HG03095 (cell line): Measurements from ENCODE around the gene TLL2.

Experiments
- ATAC-seq: cut with Tn5 transposase; IDR thresholded peaks from one replicate; pipeline ENCODE4 v1.9.1; 2021; ENCODE audit warnings: moderate library complexity; ENCODE audit not compliant: unreplicated experiment

TLL2 gene

DNA sequence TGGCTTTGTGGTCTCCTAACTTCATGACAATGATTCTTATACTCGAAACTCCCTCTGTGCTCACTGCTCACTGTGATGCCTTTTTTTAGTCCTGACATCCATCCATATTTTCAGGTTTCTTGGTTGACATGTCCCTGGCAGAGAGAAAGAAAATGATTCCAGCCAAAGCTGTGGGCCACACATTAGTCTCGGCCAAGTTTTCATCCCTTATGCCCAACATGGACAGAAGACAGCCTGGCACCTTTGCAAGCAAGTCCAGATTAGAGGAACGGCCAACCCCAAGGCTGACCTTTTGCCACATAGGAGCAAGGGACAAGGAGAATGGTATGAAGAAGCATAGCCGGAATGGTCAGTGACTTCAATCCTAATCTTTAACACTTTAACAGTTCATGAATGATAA, 146.3 kb downstream of the TLL2 start:
- ATAC-seq = no peak

DNA sequence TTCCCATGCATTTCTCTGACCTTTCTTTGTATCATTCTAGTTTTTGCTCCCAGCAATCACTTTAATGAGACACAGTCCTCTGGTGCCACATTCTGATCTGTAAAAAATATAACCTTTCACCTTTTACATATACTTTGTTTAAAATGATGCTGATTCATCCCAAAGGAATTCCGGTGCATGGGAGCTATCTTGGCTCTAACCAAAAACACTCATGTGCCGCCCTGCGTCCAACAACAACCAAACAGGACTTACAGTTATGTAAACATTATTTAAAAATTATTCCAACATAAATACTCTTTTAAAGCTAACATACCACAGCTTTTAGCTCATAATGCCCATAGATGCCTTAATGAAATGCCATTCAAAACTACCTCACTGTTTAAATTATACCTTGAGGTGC, 147.2 kb downstream of the TLL2 start:
- ATAC-seq = no peak

- no peak for ATAC-seq
Measured at GRCh38 chr10:96365571-96365970, 148.2 kb downstream of the TLL2 start.

DNA sequence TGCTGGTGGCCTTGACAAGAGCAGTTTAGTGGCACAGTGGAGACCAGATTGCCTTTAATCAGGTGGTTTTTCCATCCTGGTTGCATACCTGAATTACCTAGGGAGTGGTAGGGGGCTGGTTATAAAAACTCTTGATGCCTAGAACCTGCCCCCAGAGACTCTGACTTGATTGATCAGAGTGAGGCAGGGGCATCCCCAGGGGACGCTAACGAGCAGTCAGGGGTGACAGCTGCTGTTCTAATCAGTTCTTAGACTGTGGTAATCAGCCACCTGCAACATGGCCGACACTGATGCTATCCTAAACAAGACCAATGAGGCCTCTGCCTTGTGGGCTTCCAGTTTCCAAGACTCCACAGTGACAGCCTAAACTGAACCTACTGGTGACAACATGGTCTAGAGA, 153.0 kb downstream of the TLL2 start:
- ATAC-seq = no peak

DNA sequence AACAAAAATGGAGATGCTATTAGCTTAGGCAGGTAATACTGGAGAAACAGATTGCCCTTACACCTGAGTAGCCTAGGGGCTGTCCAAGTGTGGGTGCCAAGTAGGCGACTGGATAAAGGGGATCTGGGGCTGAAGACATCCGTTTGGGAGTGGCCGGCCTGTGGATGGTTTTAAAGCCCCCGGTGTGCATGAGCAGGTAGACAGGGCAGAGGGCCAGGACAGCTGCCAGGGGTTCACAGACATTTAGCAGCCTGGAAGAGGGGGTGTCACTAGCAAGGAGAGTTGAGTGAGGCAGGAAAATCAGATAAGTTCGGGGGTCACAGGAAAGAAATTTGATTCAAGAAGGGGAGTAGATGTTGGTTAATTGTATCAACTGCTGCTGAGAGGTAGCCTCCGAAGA, 153.4 kb downstream of the TLL2 start:
- ATAC-seq = no peak

DNA sequence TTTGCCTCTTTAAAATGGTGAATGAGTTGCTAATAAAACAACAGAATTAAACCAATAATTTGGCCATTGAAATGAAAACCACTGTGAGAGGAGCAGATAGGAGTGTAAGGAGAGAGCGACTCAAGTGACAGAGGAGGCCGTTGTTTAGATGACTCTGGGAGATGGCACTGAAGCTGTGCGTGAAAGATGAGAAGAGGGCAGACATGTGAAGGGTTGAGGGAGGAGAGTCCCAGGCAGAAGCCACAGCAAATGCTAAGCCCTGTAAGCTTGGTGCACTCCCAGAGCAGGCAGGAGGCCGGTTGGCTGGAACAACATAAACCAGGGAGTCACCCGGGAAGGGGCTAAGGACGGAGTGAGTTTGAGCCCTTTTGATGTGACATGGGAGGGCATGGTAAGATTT, 154.1 kb downstream of the TLL2 start:
- ATAC-seq = no peak

- no peak for ATAC-seq
Measured at GRCh38 chr10:96358851-96359540, 154.7 kb downstream of the TLL2 start, which contains the start of gene OPALIN. Gene OPALIN, minus strand, starts transcription at chr10:96359002. Its CDS starts 106 bp downstream, at chr10:96358896.

- ATAC-seq = no peak
Measured at GRCh38 chr10:96357038-96357620, 156.6 kb downstream of the TLL2 start.

DNA sequence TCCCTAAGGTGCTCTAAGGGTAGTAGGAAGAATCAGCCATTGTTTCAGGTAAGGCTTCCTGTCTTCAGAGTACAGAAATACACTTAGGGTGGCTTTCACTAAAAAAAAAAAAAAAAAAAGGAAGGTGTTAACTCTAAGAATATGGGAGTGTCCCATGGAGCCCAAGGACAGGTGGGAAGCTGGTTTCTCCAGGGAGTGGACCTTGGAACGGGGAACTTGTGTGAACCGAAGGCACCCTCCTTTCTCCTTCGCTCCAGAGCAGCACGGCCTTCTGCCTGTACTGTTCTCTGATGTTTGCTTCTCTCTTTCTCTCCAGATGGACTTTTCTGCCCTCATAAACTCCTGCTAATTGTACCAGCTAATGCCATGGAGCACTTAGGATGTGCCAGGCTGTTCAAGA, 161.1 kb downstream of the TLL2 start:
- no peak for ATAC-seq

DNA sequence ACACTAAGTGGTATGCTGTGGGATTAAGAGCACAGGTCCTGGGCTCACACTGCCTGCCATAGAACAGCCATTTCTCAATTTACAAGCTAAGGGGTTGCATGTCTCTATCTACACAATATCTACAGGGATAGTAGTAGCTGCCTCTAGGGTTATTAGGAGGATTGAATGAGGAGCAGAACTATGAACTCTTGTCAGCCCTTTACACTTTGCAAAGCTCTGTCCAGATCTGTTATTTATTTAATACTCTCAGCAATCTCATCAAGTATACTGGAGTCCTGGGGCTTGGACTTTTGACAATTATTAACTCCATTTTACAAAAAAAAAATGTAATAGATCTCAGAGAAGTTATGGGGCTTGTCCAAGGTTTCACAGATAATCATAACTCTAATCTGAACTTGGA, 161.7 kb downstream of the TLL2 start:
- ATAC-seq = no peak

DNA sequence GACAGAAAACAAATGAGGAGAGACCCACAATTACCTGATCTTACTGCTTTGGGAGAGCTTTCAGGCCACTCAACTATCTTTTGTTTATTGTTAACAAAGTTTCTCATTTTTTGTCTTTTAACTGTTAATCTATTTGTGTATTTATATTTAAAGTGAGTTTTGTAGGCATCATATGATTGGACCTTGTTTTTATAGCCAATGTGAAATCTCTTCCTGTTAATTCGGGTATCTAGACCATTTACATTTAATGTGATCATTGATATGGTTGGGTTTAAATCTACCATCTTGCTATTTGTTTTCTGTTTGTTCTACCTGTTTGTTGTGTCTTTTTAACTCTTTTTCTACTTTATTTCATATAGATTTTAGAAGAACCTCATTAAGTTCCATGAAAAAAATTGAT, 167.4 kb downstream of the TLL2 start:
- no peak for ATAC-seq

- ATAC-seq = no peak
Measured at GRCh38 chr10:96345222-96345621, 168.5 kb downstream of the TLL2 start.

DNA sequence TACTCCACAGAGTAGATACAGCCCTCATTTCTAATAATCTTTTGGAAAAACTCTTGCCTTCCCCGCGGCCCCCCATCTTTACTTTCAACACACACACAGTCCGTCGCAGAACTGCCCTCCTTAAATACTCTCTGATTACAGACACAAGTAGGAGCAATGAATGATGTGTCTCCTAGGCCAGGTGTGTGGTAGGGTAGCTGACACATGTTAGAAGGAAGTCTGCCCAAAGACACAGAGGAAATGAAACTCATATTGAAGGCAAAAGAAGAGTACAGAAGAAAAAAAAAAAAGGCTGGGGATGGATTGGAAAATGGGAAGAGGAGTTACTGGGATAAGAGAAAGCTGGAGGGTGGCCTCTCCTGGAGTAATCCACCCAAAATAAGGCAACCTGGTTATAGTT, 169.5 kb downstream of the TLL2 start:
- ATAC-seq = no peak

GRCh38 chr10:96342402-96342801, 171.3 kb downstream of the TLL2 start:
- no peak for ATAC-seq

DNA sequence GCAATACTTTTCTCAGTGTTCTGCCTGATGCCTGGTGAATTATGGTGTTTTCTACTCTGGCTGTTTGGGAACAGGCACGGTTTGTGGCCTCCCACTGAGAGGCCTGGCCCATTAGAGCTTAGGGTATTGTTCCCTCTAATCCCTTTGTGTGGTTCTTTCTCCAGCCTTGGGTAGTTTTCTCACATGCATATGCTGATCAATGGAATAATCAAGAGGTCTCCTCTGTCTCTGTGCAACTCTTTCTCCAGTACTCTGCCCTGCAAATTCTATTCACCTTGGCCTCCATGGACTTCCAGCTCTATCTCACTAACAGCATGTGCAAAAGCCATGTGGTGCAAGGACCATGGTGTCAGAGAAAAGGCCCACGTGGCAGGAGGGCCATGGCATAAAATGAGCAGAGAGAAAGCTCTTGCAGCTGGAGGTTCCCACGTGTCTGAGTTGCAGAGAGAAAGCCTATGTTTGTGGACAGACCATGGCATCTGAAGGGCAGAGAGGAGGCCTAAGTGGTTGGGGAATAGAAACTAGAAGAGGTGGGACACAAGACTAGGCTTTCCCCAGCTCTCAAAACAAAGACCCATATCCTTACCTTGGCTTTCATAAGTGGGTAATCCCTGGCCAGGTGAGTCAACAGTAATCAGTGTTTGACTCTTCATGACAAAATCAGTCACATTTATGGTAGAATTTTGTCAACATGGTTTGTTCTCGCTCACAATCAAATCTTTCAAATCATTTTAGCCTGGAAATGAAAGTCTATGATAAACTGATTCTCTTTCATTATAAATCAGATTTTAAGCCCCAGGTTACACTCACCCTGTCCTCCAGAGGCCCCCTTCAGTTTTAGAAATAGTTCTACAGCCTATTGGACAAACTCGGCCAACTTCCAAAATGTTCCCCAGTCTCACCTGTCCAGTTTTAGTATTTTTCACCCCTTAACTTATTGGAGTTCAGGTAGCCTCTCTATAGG, 172.2 kb downstream of the TLL2 start:
- ATAC-seq = no peak

DNA sequence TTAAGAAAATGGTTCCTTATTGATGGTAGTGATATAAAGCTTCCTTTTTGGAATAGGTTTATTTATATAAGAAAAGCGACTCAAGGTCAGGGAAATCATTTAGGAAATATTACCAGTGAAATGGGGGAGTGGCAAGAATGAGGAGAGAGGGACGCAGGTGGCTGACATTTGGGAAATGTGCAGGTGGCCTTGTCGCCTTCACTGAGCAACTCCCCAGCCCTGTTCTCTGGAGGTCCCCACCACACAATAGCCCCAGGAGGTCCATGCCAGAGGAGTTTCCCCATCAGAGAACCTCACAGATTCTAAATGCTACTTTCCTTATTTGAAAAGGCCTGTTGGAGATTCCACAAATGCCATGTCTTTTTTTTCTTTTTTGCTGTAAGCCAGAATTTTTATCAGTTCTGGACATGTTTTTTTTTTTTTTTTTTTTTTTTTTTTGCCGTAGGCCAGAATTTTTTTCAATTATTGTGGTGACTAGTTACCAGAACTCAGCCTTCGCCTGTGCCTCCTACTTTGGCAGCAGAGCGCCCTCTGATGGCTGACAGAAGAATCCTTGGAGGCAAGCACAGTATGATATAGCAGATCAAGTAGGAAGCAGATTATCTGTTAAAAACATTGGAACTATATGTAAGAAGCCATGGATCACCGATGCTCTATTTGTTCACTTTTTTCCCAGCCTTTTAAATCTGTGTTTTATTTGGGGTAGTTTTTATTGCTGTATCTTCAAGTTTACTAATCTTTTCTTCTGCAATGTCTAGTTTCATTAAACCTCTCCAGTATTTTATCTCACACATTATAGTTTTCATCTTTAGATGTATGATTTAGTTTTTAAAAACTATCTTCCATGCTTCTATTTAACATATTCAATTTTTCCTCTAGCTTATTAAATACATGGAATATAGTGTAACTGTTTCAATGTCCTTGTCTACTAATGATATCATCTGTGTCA, 173.5 kb downstream of the TLL2 start:
- ATAC-seq = no peak

DNA sequence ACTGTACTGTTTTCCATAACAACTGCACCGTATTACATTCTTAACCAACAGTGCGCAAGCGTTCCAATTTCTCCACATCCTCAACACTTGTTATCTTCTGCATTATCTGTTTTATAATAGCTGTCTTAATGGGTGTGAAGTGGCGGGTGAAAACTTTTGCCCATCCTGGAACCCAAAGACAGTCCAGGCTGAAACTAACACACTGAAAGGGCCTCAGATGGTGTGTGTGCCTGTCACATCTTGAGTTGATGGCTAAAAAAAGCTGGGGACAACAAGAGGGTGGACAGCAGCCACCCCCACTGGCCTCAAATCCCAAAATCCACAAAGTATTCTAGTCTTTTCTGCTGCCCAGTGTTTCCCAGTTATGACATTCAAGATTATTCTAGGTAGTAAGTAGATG, 174.3 kb downstream of the TLL2 start:
- no peak for ATAC-seq

GRCh38 chr10:96338279-96338925, 175.3 kb downstream of the TLL2 start:
- ATAC-seq = no peak

DNA sequence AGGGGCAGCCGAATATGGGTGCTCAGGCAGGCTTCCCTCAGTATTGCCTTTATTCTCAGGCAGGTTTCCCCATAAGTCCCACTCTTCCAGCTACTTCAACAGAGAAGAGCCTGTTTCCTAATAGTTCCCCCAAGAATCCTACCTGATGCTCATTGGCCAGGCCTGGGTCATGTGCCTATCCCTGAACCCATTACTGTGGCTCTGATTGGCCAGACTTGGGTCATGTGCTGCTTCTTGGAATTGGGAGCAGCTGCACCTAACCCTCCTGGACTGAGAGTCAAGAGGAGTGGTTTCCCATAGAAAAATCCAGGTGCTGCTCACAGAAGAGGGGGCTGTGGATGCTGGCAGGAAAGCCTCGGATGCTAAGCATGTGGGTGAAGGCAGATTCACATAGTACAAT, 176.6 kb downstream of the TLL2 start:
- no peak for ATAC-seq
